ENCODE measurements around the gene SNAPC5.
"Not testable (repeated sequence)": the region's sequence is repeated elsewhere in the genome, so short reads cannot be mapped to it uniquely, and the experiment has no call there.

The SNAPC5 gene

DNA sequence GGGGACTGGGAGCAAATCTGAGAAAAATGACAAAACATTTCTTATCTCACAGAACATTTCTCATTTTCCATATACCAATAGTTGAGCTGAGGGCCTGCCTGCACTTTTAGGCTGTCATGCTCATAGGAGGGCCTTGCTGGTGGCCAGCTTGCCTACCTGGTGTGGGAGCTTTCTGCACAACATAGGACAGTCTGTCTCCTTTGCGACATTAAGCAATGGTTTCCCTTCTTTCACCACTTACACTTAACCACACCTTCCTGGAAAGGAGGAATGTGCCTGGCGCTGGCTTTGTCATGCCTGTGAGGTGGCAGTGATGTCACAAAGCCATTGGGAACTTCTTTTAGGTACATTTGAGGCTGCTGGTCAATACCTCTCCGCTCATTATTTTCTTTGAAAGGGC is 5.7 kb downstream of the SNAPC5 start:
- FAIRE-seq (no peak), DNase-seq (ENCODE audit: low spot score) (no peak)

DNA sequence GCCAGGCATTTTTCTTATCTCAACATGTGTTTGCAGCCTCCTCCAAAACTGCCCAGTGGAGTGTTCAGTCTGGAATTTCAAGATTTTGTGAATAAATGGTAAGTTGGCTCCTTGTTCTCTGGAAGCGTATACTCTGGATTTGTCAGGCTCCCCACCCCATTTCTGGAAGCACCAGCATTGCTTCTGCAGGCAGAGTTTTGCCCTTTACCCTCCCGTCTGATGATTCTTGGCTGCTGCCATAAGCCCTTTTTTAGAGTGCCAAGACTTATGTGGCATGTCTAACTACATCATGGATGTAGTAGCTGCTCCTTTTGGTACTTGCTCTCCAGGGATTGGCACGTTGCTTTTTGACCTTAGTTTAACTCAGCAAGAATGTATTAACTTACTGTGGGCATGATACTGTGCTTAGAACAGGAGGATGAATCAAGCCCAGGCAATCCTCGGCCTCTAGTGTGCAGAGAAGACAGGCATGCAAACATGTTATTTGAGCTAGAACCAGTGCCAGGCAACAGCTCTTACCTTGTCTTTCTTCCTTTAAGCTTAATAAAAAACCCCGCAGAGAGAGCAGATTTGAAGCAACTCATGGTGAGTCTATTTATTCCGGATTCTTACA is 8.3 kb downstream of the SNAPC5 start:
- DNase-seq (ENCODE audit: low spot score) (no peak), FAIRE-seq (no peak)

DNA sequence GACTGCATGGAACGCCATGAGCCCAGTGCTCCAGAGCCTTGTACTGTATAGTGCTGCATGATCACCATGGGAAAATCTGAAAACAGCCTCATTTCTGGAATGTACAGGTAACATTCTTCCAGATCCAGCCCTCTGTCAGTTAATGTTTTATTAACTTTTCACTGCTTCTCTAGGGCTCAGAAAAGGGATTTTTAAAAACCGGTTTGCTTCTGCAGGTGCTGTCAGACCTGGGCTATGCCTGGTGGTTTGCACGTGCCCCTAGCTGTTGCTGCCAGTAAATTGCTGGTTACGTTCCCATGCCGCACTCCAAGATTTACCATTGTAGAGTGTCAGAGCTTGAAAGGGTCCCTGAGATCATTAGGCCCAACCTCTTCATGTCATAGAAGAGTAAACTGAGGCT is 9.0 kb downstream of the SNAPC5 start:
- DNase-seq (ENCODE audit: low spot score) = no peak

DNA sequence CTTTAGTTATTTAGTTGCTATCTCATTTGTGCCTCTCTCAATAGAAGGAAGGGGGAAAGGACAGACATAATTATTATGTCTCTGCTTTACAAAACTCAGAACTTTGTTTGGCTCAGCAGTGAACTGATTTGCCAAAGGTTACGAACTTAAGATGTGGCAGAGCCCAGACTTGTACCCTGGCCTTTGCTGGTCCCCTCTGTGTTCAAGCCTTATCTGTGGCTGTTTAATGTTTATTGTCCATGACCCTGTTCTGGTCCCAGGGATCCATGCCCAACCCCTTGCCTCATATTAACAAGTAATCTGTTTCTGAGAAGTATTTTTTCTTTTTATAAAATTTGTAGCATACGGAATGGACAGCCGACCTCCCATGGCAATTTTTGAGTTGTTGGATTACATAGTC is 10.7 kb downstream of the SNAPC5 start:
- DNase-seq (ENCODE audit: low spot score) = no peak
- no peak for FAIRE-seq

More for the DNA sequence above, 9.0 kb downstream of the SNAPC5 start:
- FAIRE-seq = no peak

GRCh38 chr15:66484539-66485112 is 12.9 kb downstream of the SNAPC5 start:
- no peak for DNase-seq (ENCODE audit: low spot score)
- FAIRE-seq = no peak

GRCh38 chr15:66483131-66483566 is 14.4 kb downstream of the SNAPC5 start:
- peak; percentile 91 for DNase-seq (ENCODE audit: low spot score)
- peak; percentile 94 for FAIRE-seq

GRCh38 chr15:66482539-66482938 is 15.0 kb downstream of the SNAPC5 start:
- FAIRE-seq (no peak), DNase-seq (ENCODE audit: low spot score) (no peak)

DNA sequence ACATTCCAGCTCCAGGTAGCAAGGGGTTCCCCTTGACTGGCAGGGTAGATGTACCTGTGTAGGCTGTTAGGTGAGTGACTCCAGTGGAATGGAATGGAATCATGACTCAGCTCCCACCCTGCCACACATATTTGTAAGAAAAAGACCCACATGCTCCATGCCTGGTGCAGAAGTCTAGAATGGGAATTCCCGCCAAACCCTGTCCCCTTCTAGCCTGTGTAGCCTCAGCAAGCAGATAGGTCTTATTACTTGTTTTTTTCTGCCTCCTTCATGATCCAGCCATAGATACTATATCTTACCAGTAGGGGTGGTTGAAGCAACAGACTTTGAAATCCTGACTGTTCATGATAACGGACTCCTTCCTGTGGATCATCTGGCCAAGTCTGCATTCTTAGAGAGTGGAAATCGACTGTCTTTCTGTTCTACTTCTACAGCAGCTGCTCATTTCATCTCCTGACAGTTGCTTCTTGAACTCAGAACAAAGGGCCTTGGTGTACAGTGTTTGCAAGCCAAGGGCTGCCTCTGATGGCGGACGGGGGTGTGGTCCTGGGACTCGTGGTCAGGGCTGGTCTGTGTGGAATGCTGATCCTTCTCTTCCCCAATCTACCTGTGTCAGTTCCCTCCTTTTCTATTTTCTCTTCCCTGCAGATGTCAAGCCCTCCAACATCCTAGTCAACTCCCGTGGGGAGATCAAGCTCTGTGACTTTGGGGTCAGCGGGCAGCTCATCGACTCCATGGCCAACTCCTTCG is 16.3 kb downstream of the SNAPC5 start:
- DNase-seq (ENCODE audit: low spot score) (peak; percentile 65), FAIRE-seq (no peak)

- FAIRE-seq (no peak), DNase-seq (ENCODE audit: low spot score) (no peak)
These were observed 17.3 kb downstream of the SNAPC5 start for GRCh38 chr15:66480267-66480666.

- DNase-seq (ENCODE audit: low spot score) (no peak), FAIRE-seq (no peak)
These were observed 20.6 kb downstream of the SNAPC5 start for GRCh38 chr15:66477011-66477410.

DNA sequence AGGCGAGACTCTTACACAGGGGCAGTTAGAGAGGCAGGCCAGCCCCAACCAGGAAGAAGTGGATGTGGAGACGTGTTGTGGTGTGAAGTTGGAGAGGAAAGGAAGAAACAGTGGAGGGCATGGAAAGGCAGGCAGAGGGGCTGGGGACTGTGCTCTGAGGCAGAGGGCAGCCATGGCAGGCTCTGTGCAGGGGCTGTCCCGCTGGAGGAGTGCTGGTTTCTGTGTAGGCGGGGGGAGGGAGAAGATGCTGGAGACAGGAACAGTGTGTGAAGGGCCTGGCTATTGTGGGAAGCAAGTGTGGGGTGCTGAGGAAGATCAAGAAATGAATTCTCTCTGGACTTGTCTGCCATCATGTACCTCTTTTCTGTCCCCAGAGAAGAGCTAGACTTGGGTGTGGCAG is 21.0 kb downstream of the SNAPC5 start:
- DNase-seq (ENCODE audit: low spot score) = no peak
- no peak for FAIRE-seq

DNA sequence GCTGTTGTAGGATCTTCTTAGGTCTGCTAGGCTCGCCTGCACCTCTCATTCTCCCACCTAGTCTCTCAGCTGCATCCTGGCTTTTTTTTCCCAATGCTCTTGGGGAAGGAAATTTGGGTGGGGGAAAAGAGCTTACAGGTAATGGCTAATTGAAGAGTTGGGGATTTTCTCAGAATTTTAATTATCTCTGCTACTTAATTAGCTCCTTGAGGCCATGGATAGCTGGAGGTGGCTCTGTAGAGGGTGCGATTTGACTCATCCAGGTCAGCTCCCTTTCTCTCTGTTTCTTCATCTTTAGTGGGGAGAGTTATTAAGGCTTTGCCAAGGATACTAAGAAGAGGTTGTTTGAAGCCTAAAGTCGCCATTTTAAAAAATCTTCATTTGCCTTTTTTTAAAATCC is 22.6 kb downstream of the SNAPC5 start:
- FAIRE-seq (no peak), DNase-seq (ENCODE audit: low spot score) (no peak)

DNA sequence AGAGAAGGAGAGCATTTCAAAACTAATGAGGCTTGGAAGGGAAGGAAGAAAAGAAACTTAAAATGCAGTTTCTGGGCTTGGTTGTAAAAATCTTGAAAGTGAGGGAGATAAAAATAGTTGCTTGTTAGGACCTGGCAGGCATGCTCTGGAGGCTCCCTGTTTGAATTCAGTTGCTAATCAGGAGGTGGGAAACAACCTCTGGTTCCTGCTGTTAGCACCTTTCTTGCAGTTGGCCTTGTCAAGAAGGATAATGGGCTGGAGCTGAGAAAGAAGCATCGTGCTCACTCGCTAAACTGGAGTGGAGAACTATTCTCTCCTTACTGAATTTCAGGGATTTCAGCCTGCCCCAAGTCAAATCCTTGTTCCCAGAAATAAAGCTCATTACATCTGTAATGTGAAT is 23.4 kb downstream of the SNAPC5 start:
- no peak for FAIRE-seq
- DNase-seq (ENCODE audit: low spot score) = no peak

GRCh38 chr15:66472176-66472999 is 25.2 kb downstream of the SNAPC5 start:
- peak; percentile 81 for DNase-seq (ENCODE audit: low spot score)
- peak; percentile 73 for FAIRE-seq

- FAIRE-seq; DNase-seq (ENCODE audit: low spot score): not testable (repeated sequence)
These were observed 26.7 kb downstream of the SNAPC5 start for GRCh38 chr15:66470825-66471224.

- DNase-seq (ENCODE audit: low spot score); FAIRE-seq: not testable (repeated sequence)
These were observed 30.2 kb downstream of the SNAPC5 start for GRCh38 chr15:66467162-66468040.

- not testable (repeated sequence) for FAIRE-seq; DNase-seq (ENCODE audit: low spot score)
These were observed 32.3 kb downstream of the SNAPC5 start for GRCh38 chr15:66465294-66465693.

GRCh38 chr15:66462627-66463026 is 34.9 kb downstream of the SNAPC5 start:
- no peak for FAIRE-seq
- DNase-seq (ENCODE audit: low spot score) = no peak

DNA sequence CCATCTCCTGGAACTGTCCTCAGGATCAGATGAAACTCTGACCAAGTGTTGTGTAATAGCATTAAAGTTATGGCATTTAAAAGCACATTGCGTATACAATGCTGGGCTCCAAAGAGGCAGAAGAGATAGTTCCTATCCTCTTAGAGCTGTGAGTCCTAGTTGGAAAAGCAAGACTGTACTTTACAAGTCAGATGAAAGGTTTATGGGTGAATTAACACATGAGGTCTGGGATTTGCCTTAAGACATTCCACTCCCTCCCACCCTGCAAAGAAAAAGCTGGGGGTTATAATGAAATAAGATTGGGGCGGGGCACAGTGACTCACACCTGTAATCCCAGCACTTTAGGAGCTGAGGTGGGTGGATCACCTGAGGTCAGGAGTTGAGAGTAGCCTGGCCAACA is 35.6 kb downstream of the SNAPC5 start:
- FAIRE-seq (no peak), DNase-seq (ENCODE audit: low spot score) (no peak)

DNA sequence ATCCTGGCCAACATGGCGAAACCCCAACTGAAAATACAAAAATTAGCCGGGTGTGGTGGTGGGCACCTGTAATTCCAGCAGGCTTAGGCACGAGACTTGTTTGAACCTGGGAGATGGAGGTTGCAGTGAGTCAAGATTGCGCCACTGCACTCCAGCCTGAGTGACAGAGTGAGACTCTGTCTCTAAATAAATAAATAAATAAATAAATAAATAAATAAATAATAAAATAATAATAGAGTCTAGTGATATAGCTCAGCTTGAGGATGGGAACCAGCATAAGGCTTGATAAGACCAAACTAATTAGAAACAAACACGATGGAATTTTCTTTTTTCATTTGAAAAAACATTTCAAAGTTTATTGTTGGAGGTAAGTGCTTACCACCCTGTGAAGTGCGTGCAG is 36.3 kb downstream of the SNAPC5 start:
- DNase-seq (ENCODE audit: low spot score); FAIRE-seq: not testable (repeated sequence)

Data from RCC 7860 (cell line).